ENCODE measurements around the gene ATP5IF1.

ATP5IF1 gene

GRCh38 chr1:28209700-28210099 is 26.2 kb upstream of the ATP5IF1 start:
- DNase-seq (ENCODE audit: low read depth): no peak
- no peak for TF ChIP-seq CTCF (conservative IDR thresholded peaks at IDR 0.05; ENCODE audit: low read depth, low read length)

GRCh38 chr1:28213315-28213714 is 22.6 kb upstream of the ATP5IF1 start:
- no peak overlapping the region for H3K4me3 ChIP-seq (ENCODE audit: low read length)
- no peak for DNase-seq (ENCODE audit: low read depth)
- no peak for TF ChIP-seq CTCF (conservative IDR thresholded peaks at IDR 0.05; ENCODE audit: low read depth, low read length)

More at GRCh38 chr1:28209700-28210099, 26.2 kb upstream of the ATP5IF1 start:
- no peak overlapping the region for H3K4me3 ChIP-seq (ENCODE audit: low read length)

GRCh38 chr1:28229089-28229488 is 6.8 kb upstream of the ATP5IF1 start:
- no peak for TF ChIP-seq CTCF (conservative IDR thresholded peaks at IDR 0.05; ENCODE audit: low read depth, low read length)
- no peak for DNase-seq (ENCODE audit: low read depth)
- H3K4me3 ChIP-seq (ENCODE audit: low read length): no peak overlapping the region

GRCh38 chr1:28229996-28230395 is 5.9 kb upstream of the ATP5IF1 start:
- H3K4me3 ChIP-seq (ENCODE audit: low read length): no peak overlapping the region
- TF ChIP-seq CTCF (conservative IDR thresholded peaks at IDR 0.05; ENCODE audit: low read depth, low read length): no peak
- DNase-seq (ENCODE audit: low read depth): no peak

GRCh38 chr1:28232558-28233263 is 3.2 kb upstream of the ATP5IF1 start, which contains the start of gene DNAJC8:
Gene DNAJC8 (minus strand): TSS chr1:28233029. CDS start chr1:28232998, 31 bp downstream.
- peak within 1 kb of the TSS; percentile 89 for H3K4me3 ChIP-seq (ENCODE audit: low read length)
- TF ChIP-seq CTCF (conservative IDR thresholded peaks at IDR 0.05; ENCODE audit: low read depth, low read length): no peak
- DNase-seq (ENCODE audit: low read depth): peak; percentile 78

GRCh38 chr1:28233264-28233606 is 2.7 kb upstream of the ATP5IF1 start:
- DNase-seq (ENCODE audit: low read depth): no peak
- TF ChIP-seq CTCF (conservative IDR thresholded peaks at IDR 0.05; ENCODE audit: low read depth, low read length): no peak
- H3K4me3 ChIP-seq (ENCODE audit: low read length): peak overlapping the region; percentile 89

- no peak for DNase-seq (ENCODE audit: low read depth)
- peak overlapping the region; percentile 98 for H3K4me3 ChIP-seq (ENCODE audit: low read length)
- TF ChIP-seq CTCF (conservative IDR thresholded peaks at IDR 0.05; ENCODE audit: low read depth, low read length): no peak
These were observed 865 bp downstream of the ATP5IF1 start for GRCh38 chr1:28236656-28237322.

Measured in retinal pigment epithelial cell (primary cell).